GM12864 (cell line): ENCODE results near the gene KMT2D.

Source experiments
- DNase-seq: peaks from one replicate; pipeline ENCODE4 v3.0.0-alpha.2; 2011; ENCODE audit warnings: low read depth
- H3K4me3 ChIP-seq: 2 replicates; pipeline ENCODE4 v1.5.1; 2011; ENCODE audit warnings: mild to moderate bottlenecking, low read depth, low read length, control low read depth
- CTCF ChIP-seq: IDR thresholded peaks from 2 replicates; pipeline ENCODE4 v1.5.1; 2011; ENCODE audit warnings: low read depth, mild to moderate bottlenecking, moderate library complexity, low read length, control low read depth, inconsistent platforms; ENCODE audit errors: missing control alignments

Gene KMT2D

GRCh38 chr12:49088150-49088931 lies 27.7 kb upstream of the KMT2D start:
- peak; percentile 55 for DNase-seq
- H3K4me3 ChIP-seq: no peak overlapping the region

GRCh38 chr12:49086116-49086515 lies 25.5 kb upstream of the KMT2D start:
- H3K4me3 ChIP-seq: no peak overlapping the region
- TF ChIP-seq CTCF: no peak
- DNase-seq: no peak

More at GRCh38 chr12:49088150-49088931, 27.7 kb upstream of the KMT2D start:
- peak; percentile 96 for TF ChIP-seq CTCF

GRCh38 chr12:49084438-49084837 lies 23.8 kb upstream of the KMT2D start:
- TF ChIP-seq CTCF: no peak
- no peak overlapping the region for H3K4me3 ChIP-seq
- DNase-seq: no peak

GRCh38 chr12:49079793-49080192 lies 19.2 kb upstream of the KMT2D start:
- no peak overlapping the region for H3K4me3 ChIP-seq
- no peak for DNase-seq
- TF ChIP-seq CTCF: no peak

GRCh38 chr12:49070971-49071370 lies 10.4 kb upstream of the KMT2D start:
- H3K4me3 ChIP-seq: no peak overlapping the region
- no peak for DNase-seq
- TF ChIP-seq CTCF: no peak

- H3K4me3 ChIP-seq: peak within 1 kb of the TSS; percentile 85
- DNase-seq: peak; percentile 94
Measured at GRCh38 chr12:49069507-49070346, 9.1 kb upstream of the KMT2D start, which contains the start of gene RHEBL1. RHEBL1 (minus strand) TSS chr12:49069979; CDS start chr12:49069785, 194 bp downstream.

More at GRCh38 chr12:49069507-49070346, 9.1 kb upstream of the KMT2D start, which contains the start of gene RHEBL1:
- TF ChIP-seq CTCF: peak; percentile 36
